Gastroesophageal sphincter (tissue), 3 donors: ENCODE data around the gene GATAD2B.

ENCODE experiments used
- CTCF ChIP-seq, 4 experiments: fragments of 200-600 bp in 2 of 4; fragments of 450-650 bp in 2 of 4; sonication (generic) in 1 of 4; IDR thresholded peaks; one replicate each; pipeline ENCODE4 v1.5.1; 2017 to 2019; ENCODE audit warnings: antibody characterized with exemption in 4 of 4, mild to moderate bottlenecking in 2 of 4, moderate library complexity in 2 of 4
- POLR2A ChIP-seq, 2 donors: fragments of 450-650 bp; IDR thresholded peaks; one replicate each; pipeline ENCODE4 v1.6.1; 2017; ENCODE audit warnings: antibody characterized with exemption in 2 of 2, mild to moderate bottlenecking in 2 of 2, moderate library complexity in 1 of 2

GRCh38 chr1:153869486-153869885 is 53.3 kb downstream of the GATAD2B start:
- TF ChIP-seq POLR2A (IDR thresholded peaks at IDR 0.05) (no peak), CTCF (IDR thresholded peaks at IDR 0.05) (no peak)
